GM23248 (cell line): ENCODE data around the gene INO80E.

Experiments used
- EZH2 ChIP-seq: fragments of 200-600 bp; sonication (generic); IDR thresholded peaks from 2 replicates; pipeline ENCODE4 v1.6.1; 2018; ENCODE audit warnings: antibody characterized with exemption, mild to moderate bottlenecking; ENCODE audit not compliant: insufficient read depth, poor library complexity, severe bottlenecking
- EZH2phosphoT487 ChIP-seq: fragments of 200-600 bp; sonication (generic); IDR thresholded peaks from 2 replicates; pipeline ENCODE4 v1.6.1; 2018; ENCODE audit warnings: antibody characterized with exemption, moderate library complexity, mild to moderate bottlenecking, low read depth; ENCODE audit not compliant: insufficient read depth

GRCh38 chr16:30027588-30028437, 31.8 kb downstream of the INO80E start:
- TF ChIP-seq EZH2: no peak
- TF ChIP-seq EZH2phosphoT487: no peak
